HCT116 (cell line): Measurements from ENCODE around the gene CSDE1.
"Not testable (repeated sequence)": the region's sequence is repeated elsewhere in the genome, so short reads cannot be mapped to it uniquely, and the experiment has no call there.

Experiments used
- ELF1 ChIP-seq: IDR thresholded peaks from 2 replicates; pipeline ENCODE4 v1.6.1; 2012; ENCODE audit warnings: low read depth, borderline replicate concordance
- POLR2A ChIP-seq: IDR thresholded peaks from 2 replicates; pipeline ENCODE4 v1.7.0; 2011; ENCODE audit warnings: borderline replicate concordance; ENCODE audit not compliant: insufficient read depth, insufficient read length; ENCODE audit errors: extremely low read depth
- POLR2AphosphoS5 ChIP-seq: IDR thresholded peaks from 2 replicates; pipeline ENCODE4 v1.6.1; 2011; ENCODE audit warnings: mild to moderate bottlenecking, low read depth, low read length, moderate library complexity
- SIN3A ChIP-seq: IDR thresholded peaks from 2 replicates; pipeline ENCODE4 v1.6.1; 2012; ENCODE audit warnings: low read depth
- TF ChIP-seq, protein P1 (sequence below), 3 experiments: fragments of 200-600 bp in 1 of 3; sonication (generic) in 1 of 3; IDR thresholded peaks in 2 of 3; conservative IDR thresholded peaks in 1 of 3; 2 replicates each; pipeline ENCODE4 v1.5.1; 2012 to 2017; ENCODE audit warnings: low read depth in 2 of 3, low read length in 2 of 3, antibody characterized with exemption in 1 of 3, borderline replicate concordance in 1 of 3, control low read depth in 1 of 3, mild to moderate bottlenecking in 1 of 3, mixed read lengths in 1 of 3, mixed run types in 1 of 3, moderate library complexity in 1 of 3; ENCODE audit not compliant: insufficient read depth in 1 of 3

DNA sequence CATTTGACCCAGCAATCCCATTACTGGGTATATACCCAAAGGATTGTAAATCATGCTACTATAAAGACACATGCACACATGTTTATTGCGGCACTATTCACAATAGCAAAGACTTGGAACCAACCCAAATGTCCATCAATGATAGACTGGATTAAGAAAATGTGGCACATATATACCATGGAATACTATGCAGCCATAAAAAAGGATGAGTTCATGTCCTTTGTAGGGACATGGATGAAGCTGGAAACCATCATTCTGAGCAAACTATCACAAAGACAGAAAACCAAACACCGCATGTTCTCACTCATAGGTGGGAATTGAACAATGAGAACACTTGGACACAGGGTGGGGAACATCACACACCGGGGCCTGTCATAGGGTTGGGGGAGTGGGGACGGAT, 18.9 kb upstream of the CSDE1 start:
- TF ChIP-seq, protein P1, sequence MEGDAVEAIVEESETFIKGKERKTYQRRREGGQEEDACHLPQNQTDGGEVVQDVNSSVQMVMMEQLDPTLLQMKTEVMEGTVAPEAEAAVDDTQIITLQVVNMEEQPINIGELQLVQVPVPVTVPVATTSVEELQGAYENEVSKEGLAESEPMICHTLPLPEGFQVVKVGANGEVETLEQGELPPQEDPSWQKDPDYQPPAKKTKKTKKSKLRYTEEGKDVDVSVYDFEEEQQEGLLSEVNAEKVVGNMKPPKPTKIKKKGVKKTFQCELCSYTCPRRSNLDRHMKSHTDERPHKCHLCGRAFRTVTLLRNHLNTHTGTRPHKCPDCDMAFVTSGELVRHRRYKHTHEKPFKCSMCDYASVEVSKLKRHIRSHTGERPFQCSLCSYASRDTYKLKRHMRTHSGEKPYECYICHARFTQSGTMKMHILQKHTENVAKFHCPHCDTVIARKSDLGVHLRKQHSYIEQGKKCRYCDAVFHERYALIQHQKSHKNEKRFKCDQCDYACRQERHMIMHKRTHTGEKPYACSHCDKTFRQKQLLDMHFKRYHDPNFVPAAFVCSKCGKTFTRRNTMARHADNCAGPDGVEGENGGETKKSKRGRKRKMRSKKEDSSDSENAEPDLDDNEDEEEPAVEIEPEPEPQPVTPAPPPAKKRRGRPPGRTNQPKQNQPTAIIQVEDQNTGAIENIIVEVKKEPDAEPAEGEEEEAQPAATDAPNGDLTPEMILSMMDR (IDR thresholded peaks at IDR 0.05 in 2 of 3, conservative IDR thresholded peaks at IDR 0.05 in 1 of 3; ENCODE audit: borderline replicate concordance in 1 of 3, insufficient read depth in 1 of 3, low read depth in 2 of 3, low read length in 2 of 3), result not testable (repeated sequence)
- TF ChIP-seq POLR2A, POLR2AphosphoS5, SIN3A, ELF1: not testable (repeated sequence)
